ENCODE data around the gene MYO1F.

The MYO1F gene

GRCh38 chr19:8610936-8611300 lies 33.7 kb upstream of the MYO1F start:
- Histone ChIP-seq H3K4me2 (ENCODE audit: low read length) (no peak overlapping the region), H3K4me3 (ENCODE audit: low read depth, low read length, poor library complexity, severe bottlenecking) (no peak overlapping the region), H3K9me3 (ENCODE audit: low read length) (no peaks in the 10 kb centered on the region), H3K4me1 (ENCODE audit: insufficient read depth, low read length, severe bottlenecking) (no peaks in the 10 kb centered on the region), H3K9ac (ENCODE audit: low read length) (no peak overlapping the region), H3K79me2 (ENCODE audit: insufficient read depth, low read length) (no peaks in the 10 kb centered on the region), H3K27me3 (ENCODE audit: insufficient read depth, low read length) (0 out of 2 replicates have a peak, but pooled peaks cover 6% of the 10 kb centered on the region), H4K20me1 (ENCODE audit: insufficient read depth, low read length) (no peaks in the 10 kb centered on the region), H2AFZ (ENCODE audit: low read length) (no peak overlapping the region), H3K36me3 (ENCODE audit: insufficient read depth, low read length) (no peaks in the 10 kb centered on the region), H3K27ac (ENCODE audit: low read depth, low read length, poor library complexity, severe bottlenecking) (no peak overlapping the region), H3F3A (ENCODE audit: insufficient read depth, low read length) (no peaks in the 10 kb centered on the region), H3K9me2 (ENCODE audit: low read depth, low read length) (no peaks in the 10 kb centered on the region)
- TF ChIP-seq CTCF (IDR thresholded peaks at IDR 0.05; ENCODE audit: low read length), result no peak
- no peak for TF ChIP-seq EZH2 (IDR thresholded peaks at IDR 0.05; ENCODE audit: borderline replicate concordance, low read length)

- Histone ChIP-seq H3K9ac (ENCODE audit: low read length) (no peak within 1 kb of the TSS), H3K79me2 (ENCODE audit: insufficient read depth, low read length) (no peaks in the 10 kb centered on the region), H3K36me3 (ENCODE audit: insufficient read depth, low read length) (no peaks in the 10 kb centered on the region), H3F3A (ENCODE audit: insufficient read depth, low read length) (no peaks in the 10 kb centered on the region), H3K4me2 (ENCODE audit: low read length) (no peak within 1 kb of the TSS; the same call in 1 of the 2 replicates), H3K27ac (ENCODE audit: low read depth, low read length, poor library complexity, severe bottlenecking) (no peak within 1 kb of the TSS), H3K9me2 (ENCODE audit: low read depth, low read length) (no peaks in the 10 kb centered on the region), H3K9me3 (ENCODE audit: low read length) (no peaks in the 10 kb centered on the region), H2AFZ (ENCODE audit: low read length) (no peak within 1 kb of the TSS), H3K4me1 (ENCODE audit: insufficient read depth, low read length, severe bottlenecking) (no peaks in the 10 kb centered on the region), H3K27me3 (ENCODE audit: insufficient read depth, low read length) (0 out of 2 replicates have a peak, but pooled peaks cover 6% of the 10 kb centered on the region), H4K20me1 (ENCODE audit: insufficient read depth, low read length) (no peaks in the 10 kb centered on the region), H3K4me3 (ENCODE audit: low read depth, low read length, poor library complexity, severe bottlenecking) (peak within 1 kb of the TSS; percentile 21)
- TF ChIP-seq CTCF (IDR thresholded peaks at IDR 0.05; ENCODE audit: low read length) (no peak), EZH2 (IDR thresholded peaks at IDR 0.05; ENCODE audit: borderline replicate concordance, low read length) (no peak)
These were observed 33.0 kb upstream of the MYO1F start, which contains the start of gene ADAMTS10 for GRCh38 chr19:8610041-8610935. ADAMTS10 (minus strand) TSS chr19:8610715; CDS start chr19:8605710, 5,005 bp downstream.

- TF ChIP-seq CTCF (IDR thresholded peaks at IDR 0.05; ENCODE audit: low read length) (no peak), EZH2 (IDR thresholded peaks at IDR 0.05; ENCODE audit: borderline replicate concordance, low read length) (no peak)
- Histone ChIP-seq H3K4me2 (ENCODE audit: low read length) (no peak overlapping the region), H3K9me3 (ENCODE audit: low read length) (no peaks in the 10 kb centered on the region), H3K36me3 (ENCODE audit: insufficient read depth, low read length) (no peaks in the 10 kb centered on the region), H3K4me3 (ENCODE audit: low read depth, low read length, poor library complexity, severe bottlenecking) (no peak overlapping the region), H3K9me2 (ENCODE audit: low read depth, low read length) (no peaks in the 10 kb centered on the region), H2AFZ (ENCODE audit: low read length) (no peak overlapping the region), H3K79me2 (ENCODE audit: insufficient read depth, low read length) (no peaks in the 10 kb centered on the region), H3K4me1 (ENCODE audit: insufficient read depth, low read length, severe bottlenecking) (no peaks in the 10 kb centered on the region), H4K20me1 (ENCODE audit: insufficient read depth, low read length) (no peaks in the 10 kb centered on the region), H3K27me3 (ENCODE audit: insufficient read depth, low read length) (0 out of 2 replicates have a peak, but pooled peaks cover 6% of the 10 kb centered on the region), H3K9ac (ENCODE audit: low read length) (no peak overlapping the region), H3K27ac (ENCODE audit: low read depth, low read length, poor library complexity, severe bottlenecking) (no peak overlapping the region), H3F3A (ENCODE audit: insufficient read depth, low read length) (no peaks in the 10 kb centered on the region)
These were observed 32.2 kb upstream of the MYO1F start for GRCh38 chr19:8609279-8610040.

All from OCI-LY1 (cell line).